Measurements from ENCODE around the gene NKD2. TPM values are rescaled to one million over a fixed set of nuclear protein-coding genes. Genes with fewer than 3 reads are reported as not detected.

NKD2 gene
- total RNA-seq, 1 donor from 2014 or later, result 0.26 TPM

- H3K27me3 ChIP-seq (ENCODE audit: control insufficient read depth, insufficient read depth, low read length), result no peaks in the 10 kb centered on the region
- H3K36me3 ChIP-seq (ENCODE audit: control insufficient read depth, insufficient read depth, low read length), result no peaks in the 10 kb centered on the region
- TF ChIP-seq, protein P1, sequence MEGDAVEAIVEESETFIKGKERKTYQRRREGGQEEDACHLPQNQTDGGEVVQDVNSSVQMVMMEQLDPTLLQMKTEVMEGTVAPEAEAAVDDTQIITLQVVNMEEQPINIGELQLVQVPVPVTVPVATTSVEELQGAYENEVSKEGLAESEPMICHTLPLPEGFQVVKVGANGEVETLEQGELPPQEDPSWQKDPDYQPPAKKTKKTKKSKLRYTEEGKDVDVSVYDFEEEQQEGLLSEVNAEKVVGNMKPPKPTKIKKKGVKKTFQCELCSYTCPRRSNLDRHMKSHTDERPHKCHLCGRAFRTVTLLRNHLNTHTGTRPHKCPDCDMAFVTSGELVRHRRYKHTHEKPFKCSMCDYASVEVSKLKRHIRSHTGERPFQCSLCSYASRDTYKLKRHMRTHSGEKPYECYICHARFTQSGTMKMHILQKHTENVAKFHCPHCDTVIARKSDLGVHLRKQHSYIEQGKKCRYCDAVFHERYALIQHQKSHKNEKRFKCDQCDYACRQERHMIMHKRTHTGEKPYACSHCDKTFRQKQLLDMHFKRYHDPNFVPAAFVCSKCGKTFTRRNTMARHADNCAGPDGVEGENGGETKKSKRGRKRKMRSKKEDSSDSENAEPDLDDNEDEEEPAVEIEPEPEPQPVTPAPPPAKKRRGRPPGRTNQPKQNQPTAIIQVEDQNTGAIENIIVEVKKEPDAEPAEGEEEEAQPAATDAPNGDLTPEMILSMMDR (IDR thresholded peaks at IDR 0.05; ENCODE audit: insufficient read depth, low read length, severe bottlenecking), result no peak
- no peak overlapping the region for H3K4me3 ChIP-seq (ENCODE audit: low read depth, low read length)
- no peak for FAIRE-seq
- DNase-seq (ENCODE audit: low read depth), result no peak
Measured at GRCh38 chr5:1028481-1029281, 20.1 kb downstream of the NKD2 start.

DNA sequence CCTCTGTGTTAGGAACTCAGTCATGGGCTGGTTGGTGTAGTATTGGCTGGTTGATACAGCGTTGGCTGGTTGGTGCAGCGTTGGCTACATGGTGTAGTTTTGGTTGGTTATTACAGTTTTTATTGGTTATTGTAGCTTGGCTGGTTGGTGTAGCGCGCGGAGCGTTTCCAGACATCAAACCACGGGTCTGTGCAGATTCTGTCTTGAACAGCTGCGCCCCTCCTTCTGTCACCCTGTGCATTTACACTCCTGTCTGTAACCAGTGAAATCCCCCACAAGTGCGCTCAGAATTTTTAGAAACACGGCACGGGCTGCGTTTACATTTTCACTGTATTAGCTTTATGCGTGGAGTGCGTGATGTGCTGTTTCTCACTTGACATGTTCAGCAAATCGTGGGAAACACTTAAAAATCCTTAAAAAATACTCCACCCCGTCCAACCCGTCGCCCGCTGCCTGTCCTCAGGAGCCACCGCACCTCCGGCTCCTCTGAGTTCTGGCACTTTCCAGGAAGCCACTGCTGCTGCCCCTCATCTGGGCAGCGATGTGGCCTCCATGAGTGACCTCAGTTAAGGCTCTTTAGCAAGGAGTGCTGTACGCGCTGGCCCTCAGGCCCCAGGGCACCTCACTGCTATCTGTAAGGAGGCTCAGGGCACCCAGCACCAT, 20.8 kb downstream of the NKD2 start:
- TF ChIP-seq, protein P1 (IDR thresholded peaks at IDR 0.05; ENCODE audit: insufficient read depth, low read length, severe bottlenecking), result no peak
- H3K36me3 ChIP-seq (ENCODE audit: control insufficient read depth, insufficient read depth, low read length), result no peaks in the 10 kb centered on the region
- no peak for FAIRE-seq
- DNase-seq (ENCODE audit: low read depth), result no peak
- H3K27me3 ChIP-seq (ENCODE audit: control insufficient read depth, insufficient read depth, low read length), result no peaks in the 10 kb centered on the region
- no peak overlapping the region for H3K4me3 ChIP-seq (ENCODE audit: low read depth, low read length)

DNA sequence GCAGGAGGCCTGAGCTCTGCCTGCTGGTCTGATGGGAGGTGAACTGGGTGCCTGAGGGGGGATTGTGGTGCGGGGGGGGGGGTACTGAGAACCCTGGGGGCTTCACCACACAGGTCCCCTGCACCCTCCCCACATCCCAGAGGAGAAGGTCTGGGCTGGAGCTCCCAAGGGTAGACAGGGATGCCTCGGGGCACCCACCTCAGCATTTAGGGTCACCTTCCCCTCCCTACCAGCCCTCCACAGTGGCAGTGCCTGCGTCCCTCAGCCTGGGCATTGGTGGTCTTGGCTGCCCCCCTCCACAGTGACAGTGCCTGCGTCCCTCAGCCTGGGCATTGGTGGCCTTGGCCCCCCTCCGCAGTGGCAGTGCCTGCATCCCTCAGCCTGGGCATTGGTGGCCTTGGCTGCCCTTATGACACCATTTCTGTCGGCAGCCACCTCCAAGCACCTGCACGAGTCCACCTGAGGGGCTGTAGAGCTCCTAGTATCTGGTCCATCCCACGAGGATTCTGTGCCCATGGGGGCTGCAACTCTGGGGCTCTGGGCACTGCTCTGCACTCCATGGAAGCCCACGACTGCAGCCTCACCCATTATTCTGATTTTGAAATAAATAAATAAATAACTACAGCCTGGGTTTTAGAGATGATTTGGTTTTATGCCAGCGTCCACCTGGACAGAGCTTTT, 21.5 kb downstream of the NKD2 start:
- H3K27me3 ChIP-seq (ENCODE audit: control insufficient read depth, insufficient read depth, low read length), result no peaks in the 10 kb centered on the region

GRCh38 chr5:1030801-1031271, 22.2 kb downstream of the NKD2 start:
- TF ChIP-seq, protein P1 (IDR thresholded peaks at IDR 0.05; ENCODE audit: insufficient read depth, low read length, severe bottlenecking), result no peak
- Histone ChIP-seq H3K4me3 (ENCODE audit: low read depth, low read length) (no peak overlapping the region), H3K27me3 (ENCODE audit: control insufficient read depth, insufficient read depth, low read length) (no peaks in the 10 kb centered on the region), H3K36me3 (ENCODE audit: control insufficient read depth, insufficient read depth, low read length) (no peaks in the 10 kb centered on the region)
- DNase-seq (ENCODE audit: low read depth) (no peak), FAIRE-seq (no peak)

More for the DNA sequence above, 21.5 kb downstream of the NKD2 start:
- H3K4me3 ChIP-seq (ENCODE audit: low read depth, low read length), result no peak overlapping the region
- no peak for FAIRE-seq
- H3K36me3 ChIP-seq (ENCODE audit: control insufficient read depth, insufficient read depth, low read length), result no peaks in the 10 kb centered on the region
- no peak for DNase-seq (ENCODE audit: low read depth)
- TF ChIP-seq, protein P1 (IDR thresholded peaks at IDR 0.05; ENCODE audit: insufficient read depth, low read length, severe bottlenecking), result no peak

- no peaks in the 10 kb centered on the region for H3K27me3 ChIP-seq (ENCODE audit: control insufficient read depth, insufficient read depth, low read length)
- TF ChIP-seq, protein P1 (IDR thresholded peaks at IDR 0.05; ENCODE audit: insufficient read depth, low read length, severe bottlenecking), result no peak
- no peak overlapping the region for H3K4me3 ChIP-seq (ENCODE audit: low read depth, low read length)
- H3K36me3 ChIP-seq (ENCODE audit: control insufficient read depth, insufficient read depth, low read length), result no peaks in the 10 kb centered on the region
- FAIRE-seq, result no peak
- DNase-seq (ENCODE audit: low read depth), result no peak
Measured at GRCh38 chr5:1031306-1031959, 22.8 kb downstream of the NKD2 start.
